GM12878 (cell line): ENCODE measurements around the gene GRK1. TPM values are rescaled to one million over a fixed set of nuclear protein-coding genes. Genes with fewer than 3 reads are reported as not detected.

ENCODE experiments used
- ATAC-seq: fragments of 200-7000 bp; cut with Tn5 transposase; 3 replicates; pipeline ENCODE4 v1.9.1; 2020; ENCODE audit warnings: mild to moderate bottlenecking, moderate library complexity
- BruUV-seq: library from RNA; stranded (reverse); fragments of 400-500 nt; replicated peaks from 2 replicates; lab custom pipeline; 2021; lab: Mats Ljungman, UMichigan
- CTCF ChIA-PET: fragments of 300-600 bp; sonication (Branson Sonifier 250); formaldehyde crosslinking; extraction: SDS; loops from one replicate; lab custom pipeline; 2021; ENCODE audit warnings: inconsistent platforms; lab: Yijun Ruan, JAX
- POLR2A ChIA-PET: fragments of 350-600 bp; formaldehyde crosslinking; extraction: SDS; loops from one replicate; lab custom pipeline; 2021; ENCODE audit warnings: inconsistent platforms; lab: Charles Lee
- RAD21 ChIA-PET: fragments of 300-600 bp; sonication (Branson Sonifier 250); formaldehyde crosslinking; loops from one replicate; lab custom pipeline; 2023; ENCODE audit warnings: antibody characterized with exemption; ENCODE audit not compliant: unreplicated experiment; lab: Charles Lee
- SMC1A ChIA-PET: fragments of 300-600 bp; sonication (Branson Sonifier 250); formaldehyde crosslinking; loops from one replicate; lab custom pipeline; 2023; ENCODE audit not compliant: unreplicated experiment, uncharacterized antibody; lab: Charles Lee
- DNase-seq: peaks from one replicate; pipeline ENCODE4 v3.0.0-alpha.2; 2011; ENCODE audit warnings: low read depth, low spot score
- FAIRE-seq: peaks from 3 replicates; lab custom pipeline; 2011; peaks lifted over from hg19 to GRCh38; lab: Jason Lieb, UNC
- H2AFZ ChIP-seq: 2 replicates; pipeline ENCODE4 v1.6.0; 2011; ENCODE audit warnings: low read depth, low read length, control low read depth; ENCODE audit not compliant: control insufficient read depth
- H3K27ac ChIP-seq: 2 replicates; pipeline ENCODE4 v1.5.1; 2011; ENCODE audit warnings: control low read depth; ENCODE audit not compliant: control insufficient read depth, insufficient read depth
- H3K27me3 ChIP-seq, 2 experiments: replicated peaks in 1 of 2; 2 replicates each; pipeline versions ENCODE4 v1.6.0 to v1.6.1; 2011; ENCODE audit warnings: low read length in 1 of 2; ENCODE audit not compliant: control insufficient read depth in 2 of 2, insufficient read depth in 2 of 2
- H3K36me3 ChIP-seq, 2 experiments: 2 replicates each; pipeline ENCODE4 v1.5.1; 2011; ENCODE audit warnings: low read length in 1 of 2; ENCODE audit not compliant: control insufficient read depth in 2 of 2, insufficient read depth in 2 of 2
- H3K4me1 ChIP-seq: 2 replicates; pipeline ENCODE4 v1.6.1; 2011; ENCODE audit warnings: mild to moderate bottlenecking, low read length, moderate library complexity, mixed read lengths; ENCODE audit not compliant: control insufficient read depth, insufficient read depth
- H3K4me2 ChIP-seq: 2 replicates; pipeline ENCODE4 v1.6.0; 2011; ENCODE audit warnings: control low read depth; ENCODE audit not compliant: control insufficient read depth, insufficient read depth
- H3K4me3 ChIP-seq: fragments of 200-600 bp; sonication (generic); 2 replicates; pipeline ENCODE4 v1.5.1; 2016
- H3K79me2 ChIP-seq: 2 replicates; pipeline ENCODE4 v1.6.0; 2011; ENCODE audit warnings: low read length; ENCODE audit not compliant: control insufficient read depth, insufficient read depth
- H3K9ac ChIP-seq: 2 replicates; pipeline ENCODE4 v1.8.0; 2011; ENCODE audit warnings: low read length, control low read depth, mixed read lengths; ENCODE audit not compliant: control insufficient read depth, insufficient read depth
- H3K9me3 ChIP-seq: replicated peaks from 3 replicates; pipeline ENCODE4 v1.5.1; 2011; ENCODE audit warnings: mild to moderate bottlenecking, low read length; ENCODE audit not compliant: control insufficient read depth, insufficient read depth
- H4K20me1 ChIP-seq: 2 replicates; pipeline ENCODE4 v1.6.0; 2011; ENCODE audit not compliant: control insufficient read depth, insufficient read depth
- BCL11A ChIP-seq: IDR thresholded peaks from 2 replicates; pipeline ENCODE4 v1.6.1; 2011; ENCODE audit warnings: low read depth, low read length
- FOXK2 ChIP-seq: fragments of 450-650 bp; IDR thresholded peaks from 2 replicates; pipeline ENCODE4 v1.6.1; 2017; ENCODE audit warnings: mild to moderate bottlenecking, moderate library complexity
- NFYB ChIP-seq: IDR thresholded peaks from 2 replicates; pipeline ENCODE4 v1.6.1; 2011; ENCODE audit warnings: low read depth, mild to moderate bottlenecking, low read length, improper control_type of control experiment, moderate library complexity; ENCODE audit not compliant: insufficient read depth
- NR2C2 ChIP-seq: IDR thresholded peaks from 2 replicates; pipeline ENCODE4 v1.6.1; 2011; ENCODE audit warnings: borderline replicate concordance, low read depth; ENCODE audit not compliant: control insufficient read depth, insufficient read length
- RAD21 ChIP-seq: IDR thresholded peaks from 2 replicates; pipeline ENCODE4 v1.6.1; 2011; ENCODE audit warnings: mild to moderate bottlenecking, low read depth, low read length, moderate library complexity; ENCODE audit not compliant: insufficient read depth
- RAD51 ChIP-seq: fragments of 450-650 bp; IDR thresholded peaks from 2 replicates; pipeline ENCODE4 v1.6.1; 2016; ENCODE audit warnings: moderate library complexity, mild to moderate bottlenecking, inconsistent platforms
- RFX5 ChIP-seq: IDR thresholded peaks from 2 replicates; pipeline ENCODE4 v1.6.1; 2011; ENCODE audit warnings: low read depth, low read length, improper control_type of control experiment
- SMARCA5 ChIP-seq: fragments of 450-650 bp; IDR thresholded peaks from 2 replicates; pipeline ENCODE4 v1.6.1; 2017; ENCODE audit warnings: mild to moderate bottlenecking
- SP1 ChIP-seq: IDR thresholded peaks from one replicate; pipeline ENCODE4 v1.6.1; 2011; ENCODE audit warnings: low read depth, low read length
- SRF ChIP-seq, 2 experiments: IDR thresholded peaks; 2 replicates each; pipeline ENCODE4 v1.6.1; 2011; ENCODE audit warnings: low read depth in 2 of 2, low read length in 2 of 2, mild to moderate bottlenecking in 1 of 2, moderate library complexity in 1 of 2
- STAT1 ChIP-seq: fragments of 450-650 bp; conservative IDR thresholded peaks from 2 replicates; pipeline ENCODE4 v1.6.1; 2014; ENCODE audit warnings: antibody characterized with exemption, mild to moderate bottlenecking
- TARDBP ChIP-seq: IDR thresholded peaks from 2 replicates; pipeline ENCODE4 v1.6.1; 2016; ENCODE audit warnings: borderline replicate concordance
- WGBS: methylation state at CpG from one replicate; pipeline ENCODE4 v1.1.6; 2016; ENCODE audit warnings: low lambda C conversion rate; ENCODE audit not compliant: insufficient replicate concordance, insufficient coverage; ENCODE audit errors: missing lambda C conversion rate; 5-methylcytosine and 5-hydroxymethylcytosine counted together
- in situ Hi-C: fragments of 300-500 bp; cut with MboI; formaldehyde crosslinking; loops from 9 replicates; pipeline ENCODE4 v1.14.3; 2018; ENCODE audit warnings: mixed read lengths
- intact Hi-C: fragments of 100-400 bp; cut with micrococcal nuclease; formaldehyde crosslinking; loops from one replicate; pipeline ENCODE4 v1.14.2; 2022; ENCODE audit not compliant: unreplicated experiment
- polyA plus RNA-seq, 11 experiments: library from polyadenylated mRNA; depleted of rRNA in 4 of 11; unstranded in 6 of 11; stranded (reverse) in 5 of 11; fragments of >200 nt; fragmentation: Nextera tagmentation in 4 of 11; fragmentation: Illumina TruSeq in 1 of 11; extraction: Ambion mirVana in 4 of 11; extraction: Trizol in 1 of 11; gene quantifications; 1 replicate in 1 of 11; 2 replicates in 10 of 11; pipeline versions ENCODE4 v1.2.1 to v1.2.3, GENCODE V29; 2011 to 2016; ENCODE audit warnings: inconsistent platforms in 2 of 11, missing spikeins in 2 of 11, low read depth in 1 of 11
- total RNA-seq, 4 experiments: library from RNA; depleted of rRNA in 3 of 4; stranded (reverse); fragments of >200 nt in 3 of 4; fragmentation: Illumina TruSeq in 1 of 4; extraction: Trizol in 1 of 4; gene quantifications; 2 replicates each; pipeline versions ENCODE4 v1.2.1 to v1.2.3, GENCODE V29; 2013 to 2021
- TF ChIP-seq, protein P1 (sequence below): fragments of 450-650 bp; IDR thresholded peaks from 2 replicates; pipeline ENCODE4 v1.6.1; 2017; ENCODE audit warnings: mild to moderate bottlenecking, low read depth, inconsistent platforms; ENCODE audit not compliant: poor library complexity, severe bottlenecking
- TF ChIP-seq, protein P2 (sequence below): IDR thresholded peaks from 2 replicates; pipeline ENCODE4 v1.6.1; 2012; ENCODE audit warnings: improper control_type of control experiment, low read depth, low read length; ENCODE audit not compliant: insufficient replicate concordance
- TF ChIP-seq, protein P3 (sequence below): IDR thresholded peaks from 2 replicates; pipeline ENCODE4 v1.6.1; 2012; ENCODE audit warnings: low read depth, low read length, improper control_type of control experiment

GRK1 gene
- total and polyA plus RNA-seq, 10 of the 15 experiments (the other 5 are each of a cell fraction or from before 2014, with no cell fraction given) = under 0.01 to 0.04 TPM; not detected in 8

DNA sequence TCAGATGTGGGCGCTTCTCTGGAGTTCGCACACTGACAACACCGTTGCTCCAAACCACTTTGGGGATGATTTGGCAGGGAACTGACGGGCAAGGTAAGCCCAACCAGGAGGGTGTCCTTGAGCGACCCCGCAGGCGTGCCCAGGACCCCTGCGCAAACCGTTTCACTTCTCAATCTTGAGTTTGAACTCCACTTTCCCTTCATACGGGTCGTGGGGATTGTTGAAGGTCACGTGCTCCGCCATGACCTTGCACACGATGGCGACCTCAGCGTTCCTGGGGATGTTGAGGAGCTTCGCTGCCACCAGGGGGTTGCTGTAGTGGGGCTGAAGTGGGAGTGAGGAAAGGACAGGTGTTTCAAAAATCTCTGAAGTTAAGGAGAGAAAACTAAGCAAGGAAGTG is 17.8 kb upstream of the GRK1 start (continued):
- no peak for TF ChIP-seq FOXK2
- TF ChIP-seq NR2C2 = no peak
- no peak for TF ChIP-seq TARDBP

DNA sequence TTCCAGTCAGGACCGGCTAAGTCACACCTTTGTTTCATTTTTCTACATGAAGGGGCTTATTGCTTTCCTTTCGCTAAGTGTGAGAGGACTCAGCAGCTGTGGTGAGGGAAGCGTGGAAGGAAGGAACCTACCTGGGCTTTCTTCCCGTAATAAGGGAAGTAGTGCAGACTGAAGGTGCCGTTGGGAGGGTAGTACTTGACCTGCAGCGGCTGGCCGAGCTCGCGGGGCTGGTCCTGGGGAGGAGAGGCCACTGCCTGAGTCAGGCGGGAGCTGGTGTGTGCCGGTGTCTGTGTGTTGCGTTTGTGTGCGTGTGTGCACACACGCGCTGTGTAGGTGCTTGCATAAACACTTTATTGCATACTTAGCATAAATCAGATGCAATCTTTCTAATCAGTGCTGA is 16.7 kb upstream of the GRK1 start:
- H3K27ac ChIP-seq = no peak overlapping the region
- intact Hi-C loops (no loop called here), in situ Hi-C loops (no loop called here)
- H4K20me1 ChIP-seq = no peaks in the 10 kb centered on the region
- POLR2A ChIA-PET = no interaction called here
- 84% methylated on average over 15 of the region's 15 CpGs for WGBS
- ATAC-seq (no peak), FAIRE-seq (no peak), DNase-seq (no peak)
- RAD21 ChIA-PET = no interaction called here
- H3K36me3 ChIP-seq = no peaks in the 10 kb centered on the region
- H3K9ac ChIP-seq = no peak overlapping the region
- no peak overlapping the region for H3K4me3 ChIP-seq
- SMC1A ChIA-PET = no interaction called here
- no TSS peak for BruUV-seq
- no peaks in the 10 kb centered on the region for H3K79me2 ChIP-seq
- H3K4me2 ChIP-seq = no peak overlapping the region
- H3K27me3 ChIP-seq = no peaks in the 10 kb centered on the region
- CTCF ChIA-PET = no interaction called here
- H3K4me1 ChIP-seq = no peaks in the 10 kb centered on the region
- no peak overlapping the region for H2AFZ ChIP-seq
- no peaks in the 10 kb centered on the region for H3K9me3 ChIP-seq
- TF ChIP-seq, protein P1, sequence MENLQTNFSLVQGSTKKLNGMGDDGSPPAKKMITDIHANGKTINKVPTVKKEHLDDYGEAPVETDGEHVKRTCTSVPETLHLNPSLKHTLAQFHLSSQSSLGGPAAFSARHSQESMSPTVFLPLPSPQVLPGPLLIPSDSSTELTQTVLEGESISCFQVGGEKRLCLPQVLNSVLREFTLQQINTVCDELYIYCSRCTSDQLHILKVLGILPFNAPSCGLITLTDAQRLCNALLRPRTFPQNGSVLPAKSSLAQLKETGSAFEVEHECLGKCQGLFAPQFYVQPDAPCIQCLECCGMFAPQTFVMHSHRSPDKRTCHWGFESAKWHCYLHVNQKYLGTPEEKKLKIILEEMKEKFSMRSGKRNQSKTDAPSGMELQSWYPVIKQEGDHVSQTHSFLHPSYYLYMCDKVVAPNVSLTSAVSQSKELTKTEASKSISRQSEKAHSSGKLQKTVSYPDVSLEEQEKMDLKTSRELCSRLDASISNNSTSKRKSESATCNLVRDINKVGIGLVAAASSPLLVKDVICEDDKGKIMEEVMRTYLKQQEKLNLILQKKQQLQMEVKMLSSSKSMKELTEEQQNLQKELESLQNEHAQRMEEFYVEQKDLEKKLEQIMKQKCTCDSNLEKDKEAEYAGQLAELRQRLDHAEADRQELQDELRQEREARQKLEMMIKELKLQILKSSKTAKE = no peak
- no peak for TF ChIP-seq RFX5
- TF ChIP-seq SRF (IDR thresholded peaks at IDR 0.05; ENCODE audit: low read depth in 2 of 2, low read length in 2 of 2) = no peak
- TF ChIP-seq, protein P2, sequence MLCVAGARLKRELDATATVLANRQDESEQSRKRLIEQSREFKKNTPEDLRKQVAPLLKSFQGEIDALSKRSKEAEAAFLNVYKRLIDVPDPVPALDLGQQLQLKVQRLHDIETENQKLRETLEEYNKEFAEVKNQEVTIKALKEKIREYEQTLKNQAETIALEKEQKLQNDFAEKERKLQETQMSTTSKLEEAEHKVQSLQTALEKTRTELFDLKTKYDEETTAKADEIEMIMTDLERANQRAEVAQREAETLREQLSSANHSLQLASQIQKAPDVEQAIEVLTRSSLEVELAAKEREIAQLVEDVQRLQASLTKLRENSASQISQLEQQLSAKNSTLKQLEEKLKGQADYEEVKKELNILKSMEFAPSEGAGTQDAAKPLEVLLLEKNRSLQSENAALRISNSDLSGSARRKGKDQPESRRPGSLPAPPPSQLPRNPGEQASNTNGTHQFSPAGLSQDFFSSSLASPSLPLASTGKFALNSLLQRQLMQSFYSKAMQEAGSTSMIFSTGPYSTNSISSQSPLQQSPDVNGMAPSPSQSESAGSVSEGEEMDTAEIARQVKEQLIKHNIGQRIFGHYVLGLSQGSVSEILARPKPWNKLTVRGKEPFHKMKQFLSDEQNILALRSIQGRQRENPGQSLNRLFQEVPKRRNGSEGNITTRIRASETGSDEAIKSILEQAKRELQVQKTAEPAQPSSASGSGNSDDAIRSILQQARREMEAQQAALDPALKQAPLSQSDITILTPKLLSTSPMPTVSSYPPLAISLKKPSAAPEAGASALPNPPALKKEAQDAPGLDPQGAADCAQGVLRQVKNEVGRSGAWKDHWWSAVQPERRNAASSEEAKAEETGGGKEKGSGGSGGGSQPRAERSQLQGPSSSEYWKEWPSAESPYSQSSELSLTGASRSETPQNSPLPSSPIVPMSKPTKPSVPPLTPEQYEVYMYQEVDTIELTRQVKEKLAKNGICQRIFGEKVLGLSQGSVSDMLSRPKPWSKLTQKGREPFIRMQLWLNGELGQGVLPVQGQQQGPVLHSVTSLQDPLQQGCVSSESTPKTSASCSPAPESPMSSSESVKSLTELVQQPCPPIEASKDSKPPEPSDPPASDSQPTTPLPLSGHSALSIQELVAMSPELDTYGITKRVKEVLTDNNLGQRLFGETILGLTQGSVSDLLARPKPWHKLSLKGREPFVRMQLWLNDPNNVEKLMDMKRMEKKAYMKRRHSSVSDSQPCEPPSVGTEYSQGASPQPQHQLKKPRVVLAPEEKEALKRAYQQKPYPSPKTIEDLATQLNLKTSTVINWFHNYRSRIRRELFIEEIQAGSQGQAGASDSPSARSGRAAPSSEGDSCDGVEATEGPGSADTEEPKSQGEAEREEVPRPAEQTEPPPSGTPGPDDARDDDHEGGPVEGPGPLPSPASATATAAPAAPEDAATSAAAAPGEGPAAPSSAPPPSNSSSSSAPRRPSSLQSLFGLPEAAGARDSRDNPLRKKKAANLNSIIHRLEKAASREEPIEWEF = no peak
- TF ChIP-seq, protein P3, sequence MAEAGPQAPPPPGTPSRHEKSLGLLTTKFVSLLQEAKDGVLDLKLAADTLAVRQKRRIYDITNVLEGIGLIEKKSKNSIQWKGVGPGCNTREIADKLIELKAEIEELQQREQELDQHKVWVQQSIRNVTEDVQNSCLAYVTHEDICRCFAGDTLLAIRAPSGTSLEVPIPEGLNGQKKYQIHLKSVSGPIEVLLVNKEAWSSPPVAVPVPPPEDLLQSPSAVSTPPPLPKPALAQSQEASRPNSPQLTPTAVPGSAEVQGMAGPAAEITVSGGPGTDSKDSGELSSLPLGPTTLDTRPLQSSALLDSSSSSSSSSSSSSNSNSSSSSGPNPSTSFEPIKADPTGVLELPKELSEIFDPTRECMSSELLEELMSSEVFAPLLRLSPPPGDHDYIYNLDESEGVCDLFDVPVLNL = no peak
- no peak for TF ChIP-seq BCL11A
- no peak for TF ChIP-seq STAT1
- TF ChIP-seq RAD21 = no peak
- TF ChIP-seq NFYB = no peak
- TF ChIP-seq RAD51 = no peak
- TF ChIP-seq SP1 = no peak
- TF ChIP-seq SMARCA5 = no peak
